Liver (tissue), 9 donors: ENCODE measurements around the gene KRT36. TPM values are rescaled to one million over a fixed set of nuclear protein-coding genes. Genes with fewer than 3 reads are reported as not detected.

Experiments
- DNase-seq: peaks from one replicate; pipeline ENCODE4 v3.0.0-alpha.2; 2017; ENCODE audit warnings: low spot score
- H3K27ac ChIP-seq, 2 donors: one replicate each; pipeline ENCODE4 v1.7.0; 2013; ENCODE audit warnings: inconsistent platforms in 2 of 2, low read length in 2 of 2, control low read depth in 1 of 2, low read depth in 1 of 2, mild to moderate bottlenecking in 1 of 2
- H3K27me3 ChIP-seq, 4 donors: one replicate each; pipeline versions ENCODE4 v1.6.1 to v1.7.0; 2013; ENCODE audit warnings: low read length in 3 of 4, inconsistent platforms in 1 of 4, mild to moderate bottlenecking in 1 of 4, moderate library complexity in 1 of 4; ENCODE audit not compliant: control insufficient read depth in 4 of 4, insufficient read depth in 4 of 4
- H3K36me3 ChIP-seq, 4 donors: one replicate each; pipeline versions ENCODE4 v1.6.1 to v1.7.0; 2013; ENCODE audit warnings: low read length in 3 of 4, mild to moderate bottlenecking in 3 of 4, low read depth in 1 of 4, moderate library complexity in 1 of 4; ENCODE audit not compliant: control insufficient read depth in 4 of 4, insufficient read depth in 3 of 4
- H3K4me1 ChIP-seq, 4 donors: one replicate each; pipeline versions ENCODE4 v1.6.1 to v1.7.0; 2013; ENCODE audit warnings: low read length in 3 of 4, mild to moderate bottlenecking in 3 of 4, moderate library complexity in 1 of 4; ENCODE audit not compliant: control insufficient read depth in 4 of 4, insufficient read depth in 4 of 4
- H3K4me3 ChIP-seq, 3 donors: one replicate each; pipeline versions ENCODE4 v1.6.1 to v1.7.0; 2013; ENCODE audit warnings: low read length in 3 of 3, control low read depth in 1 of 3, low read depth in 1 of 3, mild to moderate bottlenecking in 1 of 3
- H3K9ac ChIP-seq, 2 donors: one replicate each; pipeline ENCODE4 v1.7.0; 2013; ENCODE audit warnings: low read length in 2 of 2, mild to moderate bottlenecking in 2 of 2, moderate library complexity in 2 of 2, control low read depth in 1 of 2, low read depth in 1 of 2
- H3K9me3 ChIP-seq, 4 donors: one replicate each; pipeline versions ENCODE4 v1.6.1 to v1.7.0; 2013; ENCODE audit warnings: low read length in 3 of 4; ENCODE audit not compliant: control insufficient read depth in 4 of 4
- ATF3 ChIP-seq: IDR thresholded peaks from 2 replicates; pipeline ENCODE4 v1.6.1; 2016; ENCODE audit warnings: antibody characterized with exemption
- CTCF ChIP-seq: fragments of 150-350 bp; IDR thresholded peaks from 2 replicates; pipeline ENCODE4 v1.5.1; 2017; ENCODE audit warnings: improper control_type of control experiment, low read depth, low read length; ENCODE audit not compliant: missing input control
- EGR1 ChIP-seq, 2 donors: IDR thresholded peaks; 2 replicates each; pipeline ENCODE4 v1.6.1; 2016 to 2018; ENCODE audit warnings: antibody characterized with exemption in 2 of 2, low read depth in 2 of 2
- FOXA1 ChIP-seq: IDR thresholded peaks from 2 replicates; pipeline ENCODE4 v1.6.1; 2016; ENCODE audit warnings: antibody characterized with exemption
- FOXA2 ChIP-seq: IDR thresholded peaks from 2 replicates; pipeline ENCODE4 v1.6.1; 2016; ENCODE audit warnings: antibody characterized with exemption
- GABPA ChIP-seq, 2 donors: IDR thresholded peaks in 1 of 2; conservative IDR thresholded peaks in 1 of 2; 2 replicates each; pipeline ENCODE4 v1.6.1; 2016; ENCODE audit warnings: antibody characterized with exemption in 2 of 2, mild to moderate bottlenecking in 1 of 2, moderate library complexity in 1 of 2
- HNF4A ChIP-seq, 2 donors: conservative IDR thresholded peaks; 2 replicates each; pipeline ENCODE4 v1.6.1; 2016; ENCODE audit warnings: antibody characterized with exemption in 2 of 2, mild to moderate bottlenecking in 2 of 2
- HNF4G ChIP-seq: IDR thresholded peaks from 2 replicates; pipeline ENCODE4 v1.6.1; 2016; ENCODE audit warnings: antibody characterized with exemption
- JUND ChIP-seq, 2 donors: IDR thresholded peaks; 2 replicates each; pipeline ENCODE4 v1.6.1; 2016; ENCODE audit warnings: antibody characterized with exemption in 2 of 2
- MAX ChIP-seq: IDR thresholded peaks from 2 replicates; pipeline ENCODE4 v1.6.1; 2016; ENCODE audit warnings: antibody characterized with exemption
- NR2F2 ChIP-seq: IDR thresholded peaks from 2 replicates; pipeline ENCODE4 v1.6.1; 2016; ENCODE audit warnings: antibody characterized with exemption
- RAD21 ChIP-seq, 2 donors: IDR thresholded peaks; 2 replicates each; pipeline ENCODE4 v1.6.1; 2016; ENCODE audit warnings: antibody characterized with exemption in 2 of 2, mild to moderate bottlenecking in 2 of 2
- RXRA ChIP-seq, 2 donors: IDR thresholded peaks; 2 replicates each; pipeline ENCODE4 v1.6.1; 2017 to 2018; ENCODE audit warnings: antibody characterized with exemption in 2 of 2, mild to moderate bottlenecking in 1 of 2
- SP1 ChIP-seq: IDR thresholded peaks from 2 replicates; pipeline ENCODE4 v1.6.1; 2018; ENCODE audit warnings: antibody characterized with exemption, mild to moderate bottlenecking
- TAF1 ChIP-seq: conservative IDR thresholded peaks from 2 replicates; pipeline ENCODE4 v1.6.1; 2016; ENCODE audit warnings: antibody characterized with exemption, mild to moderate bottlenecking
- YY1 ChIP-seq: IDR thresholded peaks from 2 replicates; pipeline ENCODE4 v1.6.1; 2016; ENCODE audit warnings: antibody characterized with exemption, mild to moderate bottlenecking
- ZBTB33 ChIP-seq: IDR thresholded peaks from 2 replicates; pipeline ENCODE4 v1.6.1; 2016; ENCODE audit warnings: antibody characterized with exemption
- WGBS: extraction: QIAGEN DNeasy Blood & Tissue Kit; methylation state at CpG from one replicate; pipeline ENCODE4 v1.1.7; 2013; 5-methylcytosine and 5-hydroxymethylcytosine counted together
- polyA plus RNA-seq, 2 donors: library from polyadenylated mRNA; stranded (reverse) in 1 of 2; unstranded in 1 of 2; fragments of 200-250 nt in 1 of 2; fragments of >200 nt in 1 of 2; fragmentation: Nextera tagmentation in 1 of 2; extraction: Ambion mirVana in 1 of 2; gene quantifications; one replicate each; pipeline versions ENCODE4 v1.2.1 to v1.2.3, GENCODE V29; 2013 to 2015
- total RNA-seq, 2 donors: library from RNA; depleted of rRNA; stranded (reverse); fragments of >200 nt; gene quantifications; one replicate each; pipeline ENCODE4 v1.2.3, GENCODE V29; 2014
- TF ChIP-seq, protein P1 (sequence below): IDR thresholded peaks from 2 replicates; pipeline ENCODE4 v1.6.1; 2016; ENCODE audit warnings: antibody characterized with exemption, mild to moderate bottlenecking
- donor health status: healthy.
- donor health status: healthy.
- donor health status: healthy.
- donor health status: healthy.
- donor health status: healthy.

The KRT36 gene
- total and polyA plus RNA-seq, 4 donors = 0.05 TPM; not detected in 3

DNA sequence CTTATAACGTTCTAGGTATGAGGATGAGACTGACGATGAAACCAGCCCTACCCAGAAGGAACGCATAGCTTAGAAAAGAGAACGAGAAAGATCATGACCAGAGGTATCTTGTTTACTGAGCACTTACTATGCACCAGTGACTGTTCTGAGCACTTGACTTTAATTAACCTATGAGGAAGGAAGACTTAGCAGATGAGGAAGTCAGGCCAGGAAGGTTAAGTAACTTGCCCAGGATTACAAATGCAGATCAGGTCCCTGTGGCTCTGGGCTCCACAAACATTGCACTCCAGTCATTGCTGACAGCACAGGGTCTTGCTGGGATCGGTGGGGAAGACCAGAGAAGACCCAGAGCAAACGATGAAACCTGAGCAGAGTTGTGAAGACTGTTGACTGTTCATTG is 8.6 kb upstream of the KRT36 start:
- H3K9ac ChIP-seq = no peak overlapping the region
- 55% methylated on average over 6 of the region's 6 CpGs for WGBS
- peak overlapping the region; percentile 41 to 67 for H3K27ac ChIP-seq

More for the DNA sequence above, 8.6 kb upstream of the KRT36 start:
- no peak for TF ChIP-seq SP1
- no peak for TF ChIP-seq ZBTB33
- no peak for TF ChIP-seq MAX
- TF ChIP-seq RAD21 (IDR thresholded peaks at IDR 0.05) = no peak
- TF ChIP-seq TAF1 = no peak
- TF ChIP-seq CTCF = no peak
- TF ChIP-seq HNF4A (conservative IDR thresholded peaks at IDR 0.05) = no peak
- TF ChIP-seq RXRA (IDR thresholded peaks at IDR 0.05) = no peak
- no peak for TF ChIP-seq YY1
- no peak for TF ChIP-seq GABPA (IDR thresholded peaks at IDR 0.05 in 1 of 2, conservative IDR thresholded peaks at IDR 0.05 in 1 of 2)
- no peak for TF ChIP-seq HNF4G
- no peak for TF ChIP-seq NR2F2
- no peak for TF ChIP-seq JUND (IDR thresholded peaks at IDR 0.05)
- TF ChIP-seq EGR1 (IDR thresholded peaks at IDR 0.05; ENCODE audit: low read depth in 2 of 2) = no peak
- no peak for TF ChIP-seq FOXA1
- no peak for TF ChIP-seq FOXA2
- no peak for TF ChIP-seq ATF3
- TF ChIP-seq, protein P1, sequence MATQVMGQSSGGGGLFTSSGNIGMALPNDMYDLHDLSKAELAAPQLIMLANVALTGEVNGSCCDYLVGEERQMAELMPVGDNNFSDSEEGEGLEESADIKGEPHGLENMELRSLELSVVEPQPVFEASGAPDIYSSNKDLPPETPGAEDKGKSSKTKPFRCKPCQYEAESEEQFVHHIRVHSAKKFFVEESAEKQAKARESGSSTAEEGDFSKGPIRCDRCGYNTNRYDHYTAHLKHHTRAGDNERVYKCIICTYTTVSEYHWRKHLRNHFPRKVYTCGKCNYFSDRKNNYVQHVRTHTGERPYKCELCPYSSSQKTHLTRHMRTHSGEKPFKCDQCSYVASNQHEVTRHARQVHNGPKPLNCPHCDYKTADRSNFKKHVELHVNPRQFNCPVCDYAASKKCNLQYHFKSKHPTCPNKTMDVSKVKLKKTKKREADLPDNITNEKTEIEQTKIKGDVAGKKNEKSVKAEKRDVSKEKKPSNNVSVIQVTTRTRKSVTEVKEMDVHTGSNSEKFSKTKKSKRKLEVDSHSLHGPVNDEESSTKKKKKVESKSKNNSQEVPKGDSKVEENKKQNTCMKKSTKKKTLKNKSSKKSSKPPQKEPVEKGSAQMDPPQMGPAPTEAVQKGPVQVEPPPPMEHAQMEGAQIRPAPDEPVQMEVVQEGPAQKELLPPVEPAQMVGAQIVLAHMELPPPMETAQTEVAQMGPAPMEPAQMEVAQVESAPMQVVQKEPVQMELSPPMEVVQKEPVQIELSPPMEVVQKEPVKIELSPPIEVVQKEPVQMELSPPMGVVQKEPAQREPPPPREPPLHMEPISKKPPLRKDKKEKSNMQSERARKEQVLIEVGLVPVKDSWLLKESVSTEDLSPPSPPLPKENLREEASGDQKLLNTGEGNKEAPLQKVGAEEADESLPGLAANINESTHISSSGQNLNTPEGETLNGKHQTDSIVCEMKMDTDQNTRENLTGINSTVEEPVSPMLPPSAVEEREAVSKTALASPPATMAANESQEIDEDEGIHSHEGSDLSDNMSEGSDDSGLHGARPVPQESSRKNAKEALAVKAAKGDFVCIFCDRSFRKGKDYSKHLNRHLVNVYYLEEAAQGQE = no peak
- Histone ChIP-seq H3K27me3 (no peaks in the 10 kb centered on the region), H3K4me3 (no peak overlapping the region), H3K9me3 (no peaks in the 10 kb centered on the region), H3K4me1 (no peaks in the 10 kb centered on the region), H3K36me3 (no peaks in the 10 kb centered on the region)
- DNase-seq = no peak
